GM23248 (cell line): ENCODE measurements around the gene SELL. TPM values are rescaled to one million over a fixed set of nuclear protein-coding genes. Genes with fewer than 3 reads are reported as not detected.
"Not testable (repeated sequence)": the region's sequence is repeated elsewhere in the genome, so short reads cannot be mapped to it uniquely, and the experiment has no call there.

Experiments used
- DNase-seq: peaks from one replicate; pipeline ENCODE4 v3.0.0-alpha.2; 2015
- H2AFZ ChIP-seq: fragments of 200-600 bp; sonication (generic); 2 replicates; pipeline ENCODE4 v1.6.1; 2016; ENCODE audit warnings: antibody characterized with exemption
- H3F3A ChIP-seq: fragments of 200-600 bp; sonication (generic); 2 replicates; pipeline ENCODE4 v1.6.1; 2016; ENCODE audit warnings: mild to moderate bottlenecking, antibody characterized with exemption, mixed run types; ENCODE audit not compliant: insufficient read depth
- H3K27ac ChIP-seq: fragments of 200-600 bp; sonication (generic); 2 replicates; pipeline ENCODE4 v1.5.1; 2016; ENCODE audit warnings: mild to moderate bottlenecking
- H3K27me3 ChIP-seq: fragments of 200-600 bp; sonication (generic); replicated peaks from 2 replicates; pipeline ENCODE4 v1.6.1; 2016; ENCODE audit warnings: mild to moderate bottlenecking; ENCODE audit not compliant: insufficient read depth
- H3K36me3 ChIP-seq: fragments of 200-600 bp; sonication (generic); 2 replicates; pipeline ENCODE4 v1.6.1; 2016; ENCODE audit warnings: low read depth, mild to moderate bottlenecking
- H3K4me1 ChIP-seq: fragments of 200-600 bp; sonication (generic); 2 replicates; pipeline ENCODE4 v1.6.1; 2016; ENCODE audit warnings: mild to moderate bottlenecking; ENCODE audit not compliant: insufficient read depth
- H3K4me2 ChIP-seq: fragments of 200-600 bp; sonication (generic); one replicate; pipeline ENCODE4 v1.6.1; 2016; ENCODE audit warnings: mild to moderate bottlenecking; ENCODE audit not compliant: unreplicated experiment
- H3K4me3 ChIP-seq: fragments of 200-600 bp; sonication (generic); 2 replicates; pipeline ENCODE4 v1.5.1; 2016; ENCODE audit warnings: mild to moderate bottlenecking
- H3K79me2 ChIP-seq: fragments of 200-600 bp; sonication (generic); 2 replicates; pipeline ENCODE4 v1.6.1; 2016; ENCODE audit warnings: mild to moderate bottlenecking; ENCODE audit not compliant: insufficient read depth
- H3K9ac ChIP-seq: fragments of 200-600 bp; sonication (generic); 2 replicates; pipeline ENCODE4 v1.6.1; 2016; ENCODE audit warnings: mild to moderate bottlenecking
- H3K9me2 ChIP-seq: fragments of 200-600 bp; sonication (generic); 2 replicates; pipeline ENCODE4 v1.6.1; 2016; ENCODE audit warnings: mixed run types, mild to moderate bottlenecking, moderate library complexity; ENCODE audit not compliant: insufficient read depth
- H3K9me3 ChIP-seq: fragments of 200-600 bp; sonication (generic); one replicate; pipeline ENCODE4 v1.6.1; 2017; ENCODE audit warnings: low read depth
- H4K20me1 ChIP-seq: fragments of 200-600 bp; sonication (generic); 2 replicates; pipeline ENCODE4 v1.6.0; 2016; ENCODE audit not compliant: insufficient read depth
- EZH2 ChIP-seq: fragments of 200-600 bp; sonication (generic); IDR thresholded peaks from 2 replicates; pipeline ENCODE4 v1.6.1; 2018; ENCODE audit warnings: antibody characterized with exemption, mild to moderate bottlenecking; ENCODE audit not compliant: insufficient read depth, poor library complexity, severe bottlenecking
- EZH2phosphoT487 ChIP-seq: fragments of 200-600 bp; sonication (generic); IDR thresholded peaks from 2 replicates; pipeline ENCODE4 v1.6.1; 2018; ENCODE audit warnings: antibody characterized with exemption, moderate library complexity, mild to moderate bottlenecking, low read depth; ENCODE audit not compliant: insufficient read depth
- WGBS, 2 experiments: methylation state at CpG; one replicate each; pipeline ENCODE4 v1.1.6; 2015 to 2017; ENCODE audit warnings: low lambda C conversion rate in 2 of 2, low coverage in 1 of 2; ENCODE audit errors: missing lambda C conversion rate in 2 of 2; 5-methylcytosine and 5-hydroxymethylcytosine counted together
- in situ Hi-C: fragments of 300-500 bp; cut with MboI; formaldehyde crosslinking; loops from 2 replicates; pipeline ENCODE4 v1.15.0; 2020
- polyA plus RNA-seq: library from polyadenylated mRNA; unstranded; fragments of >200 nt; fragmentation: Nextera tagmentation; extraction: Ambion mirVana; gene quantifications from 2 replicates; pipeline ENCODE4 v1.2.1, GENCODE V29; 2016
- total RNA-seq: library from RNA; depleted of rRNA; stranded (reverse); fragments of >200 nt; shearing (Covaris generic); gene quantifications from 2 replicates; pipeline ENCODE4 v1.2.3, GENCODE V29; 2014

The SELL gene
- total and polyA plus RNA-seq, 2 experiments from 2014 or later, result not detected

GRCh38 chr1:169689395-169689794 is 22.0 kb downstream of the SELL start:
- Histone ChIP-seq H3K4me2 (no peak overlapping the region), H3K4me3 (no peak overlapping the region), H3K27me3 (no peaks in the 10 kb centered on the region), H3F3A (no peaks in the 10 kb centered on the region), H4K20me1 (no peaks in the 10 kb centered on the region), H2AFZ (no peak overlapping the region), H3K9me2 (no peaks in the 10 kb centered on the region), H3K9me3 (no peaks in the 10 kb centered on the region), H3K79me2 (no peaks in the 10 kb centered on the region), H3K36me3 (no peaks in the 10 kb centered on the region), H3K9ac (no peak overlapping the region), H3K27ac (no peak overlapping the region), H3K4me1 (no peaks in the 10 kb centered on the region)
- DNase-seq, result no peak
- 58 to 61% methylated on average over 2 of the region's 2 CpGs for WGBS, 2 experiments
- in situ Hi-C loops, result no loop called here
- TF ChIP-seq EZH2 (no peak), EZH2phosphoT487 (no peak)

- H2AFZ ChIP-seq, H3F3A ChIP-seq, H3K9ac ChIP-seq, H3K27ac ChIP-seq, in situ Hi-C loops, H4K20me1 ChIP-seq, H3K4me2 ChIP-seq, H3K4me3 ChIP-seq, H3K79me2 ChIP-seq, H3K36me3 ChIP-seq, H3K9me2 ChIP-seq, H3K9me3 ChIP-seq, H3K4me1 ChIP-seq, DNase-seq, H3K27me3 ChIP-seq: not testable (repeated sequence)
- 48 to 60% methylated on average over 5 of the region's 5 CpGs for WGBS, 2 experiments
These were observed 23.0 kb downstream of the SELL start for GRCh38 chr1:169688377-169688776.

- in situ Hi-C loops, result no loop called here
- peak; percentile 38 for DNase-seq
- Histone ChIP-seq H3K4me1 (0 out of 2 replicates have a peak, but pooled peaks cover 3% of the 10 kb centered on the region), H2AFZ (no peak overlapping the region), H3K4me2 (no peak overlapping the region), H3F3A (no peaks in the 10 kb centered on the region), H3K9me2 (no peaks in the 10 kb centered on the region), H3K36me3 (no peaks in the 10 kb centered on the region), H3K4me3 (no peak overlapping the region), H3K27ac (no peak overlapping the region), H4K20me1 (no peaks in the 10 kb centered on the region), H3K27me3 (no peaks in the 10 kb centered on the region), H3K9me3 (no peaks in the 10 kb centered on the region), H3K79me2 (no peaks in the 10 kb centered on the region), H3K9ac (no peak overlapping the region)
- WGBS, 2 experiments, result 19 to 25% methylated on average over 3 of the region's 3 CpGs
- TF ChIP-seq EZH2phosphoT487 (no peak), EZH2 (no peak)
These were observed 27.8 kb downstream of the SELL start for GRCh38 chr1:169683661-169684060.

- H3K9me3 ChIP-seq, in situ Hi-C loops, H3K4me3 ChIP-seq, H3K27me3 ChIP-seq, DNase-seq, H3K36me3 ChIP-seq, H3K9me2 ChIP-seq, H2AFZ ChIP-seq, H3K79me2 ChIP-seq, H3K4me2 ChIP-seq, H3F3A ChIP-seq, H3K4me1 ChIP-seq, H3K9ac ChIP-seq, H4K20me1 ChIP-seq, H3K27ac ChIP-seq: not testable (repeated sequence)
- 68 to 73% methylated on average over 4 of the region's 4 CpGs for WGBS, 2 experiments
These were observed 28.3 kb downstream of the SELL start for GRCh38 chr1:169683168-169683567.

GRCh38 chr1:169682071-169682470 is 29.3 kb downstream of the SELL start:
- Histone ChIP-seq H2AFZ (no peak overlapping the region), H3K36me3 (no peaks in the 10 kb centered on the region), H3K27ac (no peak overlapping the region), H4K20me1 (no peaks in the 10 kb centered on the region), H3K9ac (no peak overlapping the region), H3K4me3 (no peak overlapping the region), H3K27me3 (no peaks in the 10 kb centered on the region), H3K9me2 (no peaks in the 10 kb centered on the region), H3K4me2 (no peak overlapping the region), H3K4me1 (0 out of 2 replicates have a peak, but pooled peaks cover 3% of the 10 kb centered on the region), H3K79me2 (no peaks in the 10 kb centered on the region), H3K9me3 (no peaks in the 10 kb centered on the region), H3F3A (no peaks in the 10 kb centered on the region)
- TF ChIP-seq EZH2 (no peak), EZH2phosphoT487 (no peak)
- in situ Hi-C loops, result no loop called here
- WGBS, 2 experiments, result 14 to 21% methylated on average over 2 of the region's 2 CpGs
- peak; percentile 13 for DNase-seq
